NT2/D1 (cell line): ENCODE results near the gene HOXA4.

Experiments used
- DNase-seq: peaks from one replicate; pipeline ENCODE4 v3.0.0-alpha.2; 2011; ENCODE audit warnings: low read depth, low spot score
- H3K27me3 ChIP-seq: 2 replicates; pipeline ENCODE4 v1.6.0; 2011; ENCODE audit warnings: mild to moderate bottlenecking; ENCODE audit not compliant: insufficient read length, insufficient read depth
- H3K36me3 ChIP-seq: 2 replicates; pipeline ENCODE4 v1.6.1; 2011; ENCODE audit warnings: mild to moderate bottlenecking, low read length, mixed read lengths; ENCODE audit not compliant: insufficient read depth, insufficient read length
- H3K4me1 ChIP-seq: 2 replicates; pipeline ENCODE4 v1.5.1; 2011; ENCODE audit not compliant: insufficient read depth, insufficient read length
- H3K4me3 ChIP-seq: 2 replicates; pipeline ENCODE4 v1.5.1; 2011; ENCODE audit warnings: low read depth; ENCODE audit not compliant: insufficient read length
- H3K9ac ChIP-seq: 2 replicates; pipeline ENCODE4 v1.6.0; 2011; ENCODE audit warnings: low read depth; ENCODE audit not compliant: insufficient read length
- H3K9me3 ChIP-seq: 2 replicates; pipeline ENCODE4 v1.5.1; 2011; ENCODE audit warnings: mild to moderate bottlenecking, low read length; ENCODE audit not compliant: insufficient read depth
- SUZ12 ChIP-seq: IDR thresholded peaks from 2 replicates; pipeline ENCODE4 v1.6.1; 2011; ENCODE audit not compliant: insufficient read length, insufficient read depth; ENCODE audit errors: extremely low read depth
- YY1 ChIP-seq: IDR thresholded peaks from 2 replicates; pipeline ENCODE4 v1.6.1; 2011; ENCODE audit not compliant: insufficient read length, insufficient read depth
- ZNF274 ChIP-seq: IDR thresholded peaks from 2 replicates; pipeline ENCODE4 v1.6.1; 2011; ENCODE audit warnings: mild to moderate bottlenecking, low read depth, low read length

Gene HOXA4

GRCh38 chr7:27080844-27081436 lies 49.6 kb downstream of the HOXA4 start:
- no peak overlapping the region for H3K4me3 ChIP-seq
- H3K27me3 ChIP-seq, result no peaks in the 10 kb centered on the region
- TF ChIP-seq YY1 (no peak), ZNF274 (no peak), SUZ12 (no peak)
- H3K9me3 ChIP-seq, result 0 out of 2 replicates have a peak, but pooled peaks cover 3% of the 10 kb centered on the region
- DNase-seq, result no peak
- no peak overlapping the region for H3K9ac ChIP-seq
- no peaks in the 10 kb centered on the region for H3K4me1 ChIP-seq
- H3K36me3 ChIP-seq, result no peaks in the 10 kb centered on the region

GRCh38 chr7:27079234-27079975 lies 51.2 kb downstream of the HOXA4 start:
- TF ChIP-seq YY1 (no peak), ZNF274 (no peak), SUZ12 (no peak)
- H3K27me3 ChIP-seq, result no peaks in the 10 kb centered on the region
- no peaks in the 10 kb centered on the region for H3K36me3 ChIP-seq
- no peak overlapping the region for H3K4me3 ChIP-seq
- H3K4me1 ChIP-seq, result no peaks in the 10 kb centered on the region
- no peak overlapping the region for H3K9ac ChIP-seq
- H3K9me3 ChIP-seq, result peaks cover 8% of the 10 kb centered on the region; the same call in 1 of the 2 replicates
- DNase-seq, result no peak

DNA sequence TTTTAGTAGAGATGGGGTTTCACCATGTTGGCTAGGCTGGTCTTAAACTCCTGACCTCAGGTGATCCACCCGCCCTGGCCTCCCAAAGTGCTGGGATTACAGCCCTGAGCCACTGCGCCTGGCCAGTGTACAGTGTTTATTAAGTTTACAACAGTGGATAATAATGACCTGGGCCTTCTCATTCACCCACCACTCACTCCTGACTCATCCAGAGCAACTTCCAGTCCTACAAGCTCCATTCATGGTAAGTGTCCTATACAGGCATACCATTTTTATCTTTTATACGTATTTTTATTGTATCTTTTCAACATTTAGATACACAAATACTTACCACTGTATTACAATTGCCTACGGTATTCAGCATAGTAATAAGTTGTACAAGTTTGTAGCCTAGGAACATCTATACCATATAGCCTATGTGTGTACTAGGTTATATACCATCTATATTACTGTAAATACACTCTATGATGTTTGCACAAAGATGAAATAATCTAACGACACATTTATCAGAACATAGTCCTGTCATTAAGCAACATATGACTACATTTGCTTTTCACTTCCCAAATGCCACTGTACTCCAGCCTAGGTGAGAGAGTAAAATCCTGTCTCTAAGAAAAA lies 51.8 kb downstream of the HOXA4 start:
- DNase-seq, result no peak
- TF ChIP-seq SUZ12 (no peak), YY1 (no peak), ZNF274 (no peak)
- Histone ChIP-seq H3K36me3 (no peaks in the 10 kb centered on the region), H3K9me3 (peaks cover 8% of the 10 kb centered on the region; the same call in 1 of the 2 replicates), H3K9ac (no peak overlapping the region), H3K4me3 (no peak overlapping the region), H3K27me3 (no peaks in the 10 kb centered on the region), H3K4me1 (no peaks in the 10 kb centered on the region)
